H1 (cell line): Measurements from ENCODE around the gene OR5B21. TPM values are rescaled to one million over a fixed set of nuclear protein-coding genes. Genes with fewer than 3 reads are reported as not detected.

ENCODE experiments used
- CTCF ChIA-PET: fragments of 300-600 bp; sonication (Branson Sonifier 250); formaldehyde crosslinking; loops from one replicate; lab custom pipeline; 2021; ENCODE audit not compliant: partially characterized antibody; lab: Charles Lee
- POLR2A ChIA-PET: fragments of 300-600 bp; sonication (Branson Sonifier 250); formaldehyde crosslinking; loops from one replicate; lab custom pipeline; 2021; ENCODE audit warnings: inconsistent platforms; ENCODE audit not compliant: partially characterized antibody; lab: Charles Lee
- DNase-seq, 2 experiments: peaks; one replicate each; pipeline versions ENCODE4 v3.0.0 to v3.0.0-alpha.2; 2010 to 2022; ENCODE audit warnings: low spot score in 2 of 2, low read depth in 1 of 2, mixed read lengths in 1 of 2
- FAIRE-seq: peaks from 2 replicates; lab custom pipeline; 2011; peaks lifted over from hg19 to GRCh38; lab: Jason Lieb, UNC
- H2AFZ ChIP-seq: 2 replicates; pipeline ENCODE4 v1.8.1; 2012; ENCODE audit warnings: low read length, inconsistent platforms
- H2AK5ac ChIP-seq: 2 replicates; pipeline ENCODE4 v1.6.1; 2013; ENCODE audit warnings: low read depth, low read length
- H2BK120ac ChIP-seq: replicated peaks from 2 replicates; pipeline ENCODE3; 2013; ENCODE audit warnings: low read depth, low read length, inconsistent platforms
- H2BK12ac ChIP-seq: 2 replicates; pipeline ENCODE4 v1.6.1; 2013; ENCODE audit warnings: low read depth, low read length
- H2BK15ac ChIP-seq: 2 replicates; pipeline ENCODE4 v1.6.1; 2013; ENCODE audit warnings: low read length
- H2BK20ac ChIP-seq: 2 replicates; pipeline ENCODE4 v1.6.1; 2013; ENCODE audit warnings: low read length
- H2BK5ac ChIP-seq: 2 replicates; pipeline ENCODE4 v1.6.1; 2013; ENCODE audit warnings: low read depth, low read length
- H3K14ac ChIP-seq: 2 replicates; pipeline ENCODE4 v1.6.1; 2013; ENCODE audit warnings: inconsistent platforms; ENCODE audit not compliant: insufficient read length
- H3K18ac ChIP-seq: 2 replicates; pipeline ENCODE4 v1.6.1; 2013; ENCODE audit warnings: low read length; ENCODE audit errors: extremely low read depth
- H3K23ac ChIP-seq: 2 replicates; pipeline ENCODE4 v1.6.1; 2013; ENCODE audit warnings: inconsistent platforms; ENCODE audit not compliant: insufficient read length
- H3K23me2 ChIP-seq: 2 replicates; pipeline ENCODE4 v1.6.1; 2013; ENCODE audit warnings: low read depth, low read length
- H3K27ac ChIP-seq: 2 replicates; pipeline ENCODE4 v1.6.1; 2011; ENCODE audit warnings: low read depth, low read length, inconsistent platforms
- H3K27me3 ChIP-seq, 4 experiments: replicated peaks in 1 of 4; 1 replicate in 1 of 4; 2 replicates in 3 of 4; pipeline versions ENCODE4 v1.6.1 to v1.8.1; 2011 to 2013; ENCODE audit warnings: low read length in 3 of 4, mild to moderate bottlenecking in 3 of 4, inconsistent platforms in 2 of 4, mixed read lengths in 2 of 4, moderate library complexity in 1 of 4; ENCODE audit not compliant: control insufficient read depth in 3 of 4, insufficient read depth in 3 of 4; ENCODE audit errors: extremely low read depth in 1 of 4
- H3K36me3 ChIP-seq, 4 experiments: 2 replicates each; pipeline versions ENCODE4 v1.6.1 to v1.8.1; 2011 to 2013; ENCODE audit warnings: mild to moderate bottlenecking in 4 of 4, low read length in 3 of 4, moderate library complexity in 2 of 4, control low read depth in 1 of 4, inconsistent platforms in 1 of 4; ENCODE audit not compliant: insufficient read depth in 4 of 4, control insufficient read depth in 2 of 4
- H3K4ac ChIP-seq: replicated peaks from 2 replicates; pipeline ENCODE3; 2013; ENCODE audit warnings: low read length, low read depth, mixed read lengths, inconsistent platforms; ENCODE audit not compliant: insufficient read length
- H3K4me1 ChIP-seq, 4 experiments: replicated peaks in 1 of 4; 1 replicate in 1 of 4; 2 replicates in 3 of 4; pipeline versions ENCODE4 v1.6.1 to v1.8.1; 2011 to 2013; ENCODE audit warnings: low read length in 3 of 4, inconsistent platforms in 2 of 4, mixed read lengths in 1 of 4; ENCODE audit not compliant: insufficient read depth in 4 of 4, control insufficient read depth in 3 of 4
- H3K4me2 ChIP-seq, 2 experiments: 2 replicates each; pipeline versions ENCODE4 v1.6.1 to v1.8.1; 2011 to 2013; ENCODE audit warnings: low read depth in 2 of 2, low read length in 2 of 2, control low read depth in 1 of 2, inconsistent platforms in 1 of 2, mild to moderate bottlenecking in 1 of 2; ENCODE audit not compliant: insufficient read depth in 1 of 2
- H3K4me3 ChIP-seq, 4 experiments: fragments of 200-600, 300-600 bp in 1 of 4; sonication (generic), shearing (Covaris generic), sonication (Bioruptor Twin) in 1 of 4; 2 replicates each; pipeline versions ENCODE4 v1.5.1 to v1.8.1; 2011 to 2016; ENCODE audit warnings: low read length in 4 of 4, low read depth in 3 of 4, control low read depth in 2 of 4, inconsistent platforms in 2 of 4, mild to moderate bottlenecking in 2 of 4, mixed read lengths in 1 of 4, moderate library complexity in 1 of 4; ENCODE audit not compliant: insufficient read depth in 2 of 4; ENCODE audit errors: extremely low read depth in 1 of 4
- H3K56ac ChIP-seq: replicated peaks from 2 replicates; pipeline ENCODE3; 2013; ENCODE audit warnings: low read depth, mild to moderate bottlenecking, mixed read lengths, low read length, inconsistent platforms; ENCODE audit not compliant: insufficient read length
- H3K79me1 ChIP-seq: 2 replicates; pipeline ENCODE4 v1.6.1; 2013; ENCODE audit warnings: low read depth, low read length, control low read depth
- H3K79me2 ChIP-seq, 2 experiments: 2 replicates each; pipeline versions ENCODE4 v1.6.1 to v1.8.1; 2012 to 2013; ENCODE audit warnings: low read length in 2 of 2, mild to moderate bottlenecking in 2 of 2, inconsistent platforms in 1 of 2; ENCODE audit not compliant: insufficient read depth in 2 of 2, control insufficient read depth in 1 of 2
- H3K9ac ChIP-seq, 4 experiments: replicated peaks in 1 of 4; 1 replicate in 1 of 4; 2 replicates in 3 of 4; pipeline versions ENCODE4 v1.6.1 to v1.8.1; 2011 to 2013; ENCODE audit warnings: low read depth in 3 of 4, low read length in 3 of 4, control low read depth in 2 of 4, mild to moderate bottlenecking in 2 of 4, moderate library complexity in 2 of 4, inconsistent platforms in 1 of 4; ENCODE audit errors: extremely low read depth in 1 of 4
- H3K9me3 ChIP-seq, 2 experiments: 2 replicates each; pipeline versions ENCODE4 v1.6.1 to v1.8.1; 2012 to 2013; ENCODE audit warnings: mild to moderate bottlenecking in 2 of 2, moderate library complexity in 2 of 2, control low read depth in 1 of 2, inconsistent platforms in 1 of 2, low read depth in 1 of 2, low read length in 1 of 2, mixed read lengths in 1 of 2; ENCODE audit not compliant: insufficient read depth in 2 of 2
- H4K20me1 ChIP-seq, 2 experiments: replicated peaks in 1 of 2; 2 replicates each; pipeline versions ENCODE3 to v1.8.1; 2011 to 2013; ENCODE audit warnings: inconsistent platforms in 2 of 2, low read length in 2 of 2, mild to moderate bottlenecking in 1 of 2; ENCODE audit not compliant: insufficient read depth in 2 of 2, control insufficient read depth in 1 of 2
- H4K5ac ChIP-seq: 2 replicates; pipeline ENCODE4 v1.6.1; 2013; ENCODE audit warnings: low read length, low read depth, mixed read lengths, inconsistent platforms; ENCODE audit not compliant: insufficient read length
- H4K8ac ChIP-seq: 2 replicates; pipeline ENCODE4 v1.8.0; 2013; ENCODE audit warnings: mild to moderate bottlenecking, moderate library complexity, low read length, inconsistent platforms; ENCODE audit not compliant: insufficient read depth; ENCODE audit errors: extremely low read depth
- H4K91ac ChIP-seq: replicated peaks from 2 replicates; pipeline ENCODE3; 2013; ENCODE audit warnings: low read length, mixed read lengths, inconsistent platforms; ENCODE audit not compliant: insufficient read length
- ASH2L ChIP-seq: fragments of 200-600, 300-600 bp; sonication (generic); IDR thresholded peaks from one replicate; pipeline ENCODE4 v1.7.1; 2017; ENCODE audit warnings: low read length
- ATF2 ChIP-seq: IDR thresholded peaks from 2 replicates; pipeline ENCODE4 v1.6.1; 2012; ENCODE audit warnings: low read length, inconsistent platforms
- ATF3 ChIP-seq: IDR thresholded peaks from 2 replicates; pipeline ENCODE4 v1.6.1; 2011; ENCODE audit warnings: low read depth, mild to moderate bottlenecking, low read length; ENCODE audit not compliant: insufficient read depth
- BRCA1 ChIP-seq: IDR thresholded peaks from 2 replicates; pipeline ENCODE4 v1.6.1; 2012; ENCODE audit warnings: low read depth, low read length, improper control_type of control experiment
- CHD2 ChIP-seq: IDR thresholded peaks from 2 replicates; pipeline ENCODE4 v1.6.1; 2012; ENCODE audit warnings: low read length, improper control_type of control experiment
- CTBP2 ChIP-seq: IDR thresholded peaks from 2 replicates; pipeline ENCODE4 v1.7.0; 2011; ENCODE audit warnings: borderline replicate concordance, mild to moderate bottlenecking, moderate library complexity, mixed read lengths, low read length; ENCODE audit not compliant: insufficient read depth, insufficient read length
- FOSL1 ChIP-seq: IDR thresholded peaks from 2 replicates; pipeline ENCODE4 v1.6.1; 2011; ENCODE audit warnings: mild to moderate bottlenecking, low read depth, low read length, moderate library complexity; ENCODE audit not compliant: insufficient read depth
- GTF2F1 ChIP-seq: IDR thresholded peaks from 2 replicates; pipeline ENCODE4 v1.6.1; 2012; ENCODE audit warnings: low read depth, low read length, improper control_type of control experiment, borderline replicate concordance
- KDM4A ChIP-seq: IDR thresholded peaks from one replicate; pipeline ENCODE4 v1.7.1; 2012; ENCODE audit warnings: low read depth, mild to moderate bottlenecking, moderate library complexity, low read length, inconsistent platforms; ENCODE audit not compliant: severe bottlenecking
- PHF8 ChIP-seq: fragments of 200-600 bp; sonication (generic); conservative IDR thresholded peaks from 2 replicates; pipeline ENCODE4 v1.7.1; 2012; ENCODE audit warnings: low read depth, mild to moderate bottlenecking, inconsistent platforms, low read length, moderate library complexity
- POLR2A ChIP-seq, 2 experiments: IDR thresholded peaks; 1 replicate in 1 of 2; 2 replicates in 1 of 2; pipeline ENCODE4 v1.6.1; 2011; ENCODE audit warnings: low read depth in 2 of 2, low read length in 2 of 2, mild to moderate bottlenecking in 2 of 2; ENCODE audit errors: control extremely low read depth in 1 of 2
- SP2 ChIP-seq: IDR thresholded peaks from 2 replicates; pipeline ENCODE4 v1.6.1; 2012; ENCODE audit warnings: mild to moderate bottlenecking, low read length, inconsistent platforms
- TAF1 ChIP-seq: IDR thresholded peaks from 2 replicates; pipeline ENCODE4 v1.6.1; 2011; ENCODE audit warnings: mild to moderate bottlenecking, low read depth, low read length
- YY1 ChIP-seq: IDR thresholded peaks from 2 replicates; pipeline ENCODE4 v1.6.1; 2011; ENCODE audit warnings: low read depth, mild to moderate bottlenecking, low read length
- polyA plus RNA-seq, 7 experiments: library from polyadenylated mRNA; depleted of rRNA in 3 of 7; stranded (reverse) in 5 of 7; unstranded in 2 of 7; fragments of >200 nt in 5 of 7; fragments of 200-250 nt in 2 of 7; gene quantifications; 1 replicate in 5 of 7; 2 replicates in 1 of 7; 4 replicates in 1 of 7; pipeline versions ENCODE4 v1.2.1 to v1.2.3, GENCODE V29; 2011 to 2013; ENCODE audit warnings: missing spikeins in 2 of 7, mixed read lengths in 2 of 7
- total RNA-seq: library from RNA; stranded (reverse); fragmentation: NEBNext Ultra II Directional; extraction: Animal tissue kit (Norgen Biotek cat#: 25700); gene quantifications from 2 replicates; pipeline ENCODE4 v1.2.1, GENCODE V29; 2021

OR5B21 gene
- total and polyA plus RNA-seq, 2 of the 8 experiments (the other 6 are each of a cell fraction or from before 2014, with no cell fraction given): not detected

GRCh38 chr11:58471892-58472291, 36.0 kb downstream of the OR5B21 start:
- H2AK5ac ChIP-seq: no peak overlapping the region
- no peak overlapping the region for H3K4me2 ChIP-seq
- no peak for FAIRE-seq
- ChIA-PET POLR2A (interaction anchor here (0.6 kb wide), 1 partner anchor 944 kb away, joined by 4 read pairs; no protein-coding TSS in a partner anchor), CTCF (interaction anchor here (0.6 kb wide), 1 partner anchor 844 kb away, joined by 3 read pairs; no protein-coding TSS in a partner anchor)
- no peak for DNase-seq
- no peak overlapping the region for H3K56ac ChIP-seq
- no peak overlapping the region for H3K14ac ChIP-seq
- H3K4me3 ChIP-seq: no peak overlapping the region
- H3K4ac ChIP-seq: no peak overlapping the region
- no peak overlapping the region for H4K8ac ChIP-seq
- H2BK5ac ChIP-seq: no peak overlapping the region
- H2BK12ac ChIP-seq: no peak overlapping the region
- H4K20me1 ChIP-seq: no peaks in the 10 kb centered on the region
- no peak overlapping the region for H3K27ac ChIP-seq
- no peak overlapping the region for H4K91ac ChIP-seq
- H2BK20ac ChIP-seq: no peak overlapping the region
- no peaks in the 10 kb centered on the region for H3K36me3 ChIP-seq
- H2AFZ ChIP-seq: no peak overlapping the region
- no peak overlapping the region for H4K5ac ChIP-seq
- no peaks in the 10 kb centered on the region for H3K27me3 ChIP-seq
- no peaks in the 10 kb centered on the region for H3K4me1 ChIP-seq
- H3K23ac ChIP-seq: no peak overlapping the region
- H2BK15ac ChIP-seq: no peak overlapping the region
- H3K79me2 ChIP-seq: no peaks in the 10 kb centered on the region
- no peak overlapping the region for H3K18ac ChIP-seq
- no peaks in the 10 kb centered on the region for H3K23me2 ChIP-seq
- no peak overlapping the region for H2BK120ac ChIP-seq
- H3K9ac ChIP-seq: no peak overlapping the region
- no peaks in the 10 kb centered on the region for H3K79me1 ChIP-seq
- peaks cover 20 to 23% of the 10 kb centered on the region in 2 experiments for H3K9me3 ChIP-seq
- TF ChIP-seq SP2: no peak
- no peak for TF ChIP-seq FOSL1
- TF ChIP-seq POLR2A (IDR thresholded peaks at IDR 0.05; ENCODE audit: control extremely low read depth in 1 of 2, low read depth in 2 of 2, low read length in 2 of 2): no peak
- no peak for TF ChIP-seq ATF2
- TF ChIP-seq ASH2L: no peak
- no peak for TF ChIP-seq PHF8
- no peak for TF ChIP-seq KDM4A
- TF ChIP-seq TAF1: no peak
- TF ChIP-seq BRCA1: no peak
- no peak for TF ChIP-seq CHD2
- no peak for TF ChIP-seq GTF2F1
- TF ChIP-seq ATF3: no peak
- no peak for TF ChIP-seq YY1
- TF ChIP-seq CTBP2: no peak
